GM12872 (cell line): ENCODE measurements around the gene SDK2.

Experiments
- CTCF ChIP-seq: IDR thresholded peaks from 3 replicates; pipeline ENCODE4 v1.5.1; 2011; ENCODE audit warnings: low read depth, mild to moderate bottlenecking, low read length, moderate library complexity; ENCODE audit not compliant: insufficient read depth

SDK2 gene

GRCh38 chr17:73630531-73630930, 13.7 kb downstream of the SDK2 start:
- no peak for TF ChIP-seq CTCF

GRCh38 chr17:73628642-73629552, 15.3 kb downstream of the SDK2 start:
- no peak for TF ChIP-seq CTCF

- no peak for TF ChIP-seq CTCF
Observed at GRCh38 chr17:73625991-73626673, 18.1 kb downstream of the SDK2 start.

GRCh38 chr17:73625006-73625405, 19.2 kb downstream of the SDK2 start:
- TF ChIP-seq CTCF: no peak

GRCh38 chr17:73624496-73624988, 19.7 kb downstream of the SDK2 start:
- no peak for TF ChIP-seq CTCF

GRCh38 chr17:73623818-73624217, 20.4 kb downstream of the SDK2 start:
- TF ChIP-seq CTCF: no peak

- no peak for TF ChIP-seq CTCF
Observed at GRCh38 chr17:73623247-73623646, 21.0 kb downstream of the SDK2 start.
